Loucy (cell line): ENCODE data around the gene ZNF689.

Experiments
- H2AFZ ChIP-seq: fragments of 200-600 bp; sonication (generic); 2 replicates; pipeline ENCODE4 v1.6.0; 2016; ENCODE audit warnings: antibody characterized with exemption, mild to moderate bottlenecking, low read length, moderate library complexity
- H3F3A ChIP-seq: fragments of 200-600 bp; 2 replicates; pipeline ENCODE4 v1.6.0; 2016; ENCODE audit warnings: antibody characterized with exemption, low read depth, mild to moderate bottlenecking
- H3K27me3 ChIP-seq: fragments of 200-600 bp; sonication (generic); 2 replicates; pipeline ENCODE4 v1.6.1; 2014; ENCODE audit warnings: low read length, mild to moderate bottlenecking; ENCODE audit not compliant: insufficient read depth, poor library complexity, severe bottlenecking
- H3K36me3 ChIP-seq: fragments of 200-600 bp; sonication (generic); 2 replicates; pipeline ENCODE4 v1.6.1; 2016; ENCODE audit warnings: low read length; ENCODE audit not compliant: insufficient read depth
- H3K4me1 ChIP-seq: fragments of 200-600 bp; sonication (generic); 2 replicates; pipeline ENCODE4 v1.5.1; 2014; ENCODE audit warnings: low read length, mild to moderate bottlenecking; ENCODE audit not compliant: insufficient read depth, poor library complexity, severe bottlenecking
- H3K4me2 ChIP-seq: fragments of 200-600 bp; sonication (generic); 2 replicates; pipeline ENCODE4 v1.6.0; 2014; ENCODE audit warnings: antibody characterized with exemption, low read length, low read depth, mild to moderate bottlenecking; ENCODE audit not compliant: poor library complexity, severe bottlenecking
- H3K4me3 ChIP-seq: fragments of 200-600 bp; sonication (generic); 2 replicates; pipeline ENCODE4 v1.5.1; 2014; ENCODE audit warnings: low read length, mild to moderate bottlenecking, mixed read lengths; ENCODE audit not compliant: poor library complexity, severe bottlenecking
- H3K79me2 ChIP-seq: fragments of 200-600 bp; sonication (generic); 2 replicates; pipeline ENCODE4 v1.6.1; 2014; ENCODE audit warnings: low read length; ENCODE audit not compliant: insufficient read depth
- H3K9ac ChIP-seq: fragments of 200-600 bp; sonication (generic); 2 replicates; pipeline ENCODE4 v1.6.0; 2014; ENCODE audit warnings: mild to moderate bottlenecking, low read depth, low read length, moderate library complexity; ENCODE audit not compliant: poor library complexity, severe bottlenecking
- H3K9me2 ChIP-seq: fragments of 200-600 bp; sonication (generic); replicated peaks from 2 replicates; pipeline ENCODE4 v1.6.1; 2016; ENCODE audit warnings: low read depth, low read length, mixed read lengths
- H3K9me3 ChIP-seq: fragments of 200-600 bp; sonication (generic); 2 replicates; pipeline ENCODE4 v1.6.1; 2014; ENCODE audit warnings: mild to moderate bottlenecking, antibody characterized with exemption, low read length, low read depth; ENCODE audit not compliant: insufficient read depth
- H4K20me1 ChIP-seq: fragments of 200-600 bp; sonication (generic); 2 replicates; pipeline ENCODE4 v1.6.0; 2014; ENCODE audit warnings: antibody characterized with exemption, low read length, mild to moderate bottlenecking; ENCODE audit not compliant: insufficient read depth, poor library complexity, severe bottlenecking
- EZH2phosphoT487 ChIP-seq: fragments of 200-600 bp; IDR thresholded peaks from 2 replicates; pipeline ENCODE4 v1.6.1; 2018; ENCODE audit warnings: antibody characterized with exemption, mild to moderate bottlenecking, moderate library complexity, borderline replicate concordance
- TF ChIP-seq, protein P1 (sequence below): fragments of 200-600 bp; sonication (generic); conservative IDR thresholded peaks from 2 replicates; pipeline ENCODE4 v1.5.1; 2014; ENCODE audit warnings: mild to moderate bottlenecking, antibody characterized with exemption, low read length

ZNF689 gene

DNA sequence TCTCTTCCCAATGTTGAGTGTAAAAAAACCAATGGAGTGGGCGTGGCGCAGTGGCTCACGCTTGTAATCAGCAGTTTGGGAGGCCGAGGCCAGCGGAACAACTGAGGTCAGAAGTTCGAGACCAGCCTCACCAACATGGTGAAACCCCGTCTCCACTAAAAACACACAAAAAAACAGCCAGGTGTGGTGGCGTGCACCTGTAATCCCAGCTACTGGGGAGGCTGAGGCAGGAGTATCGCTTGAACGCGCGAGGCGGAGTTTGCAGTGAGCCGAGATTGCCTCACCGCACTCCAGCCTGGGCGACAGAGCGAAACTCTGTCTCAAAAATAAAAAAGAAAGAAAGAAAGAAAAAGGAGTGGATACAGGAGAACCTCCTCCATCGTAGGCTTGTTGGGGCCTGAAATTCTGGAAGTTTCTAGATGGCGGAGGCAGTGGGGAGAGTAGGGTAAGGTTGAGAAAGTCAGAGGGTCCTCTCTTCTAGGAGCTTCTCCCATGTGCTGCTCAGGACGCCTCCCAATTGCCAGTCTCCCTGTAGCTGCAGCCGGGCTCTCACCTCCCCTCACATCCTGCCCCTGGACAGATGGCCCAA is 51.3 kb downstream of the ZNF689 start:
- Histone ChIP-seq H3K4me3 (peak overlapping the region; percentile 87), H2AFZ (peak overlapping the region; percentile 55; the same call in 1 of the 2 replicates), H3K9me3 (no peaks in the 10 kb centered on the region), H3F3A (no peaks in the 10 kb centered on the region), H3K9me2 (no peaks in the 10 kb centered on the region), H3K9ac (peak overlapping the region; percentile 96), H3K79me2 (peaks cover 42% of the 10 kb centered on the region), H3K36me3 (no peaks in the 10 kb centered on the region), H4K20me1 (no peaks in the 10 kb centered on the region), H3K27me3 (no peaks in the 10 kb centered on the region), H3K4me1 (peaks cover 14% of the 10 kb centered on the region), H3K4me2 (peak overlapping the region; percentile 88)
- TF ChIP-seq EZH2phosphoT487, result no peak
- TF ChIP-seq, protein P1, sequence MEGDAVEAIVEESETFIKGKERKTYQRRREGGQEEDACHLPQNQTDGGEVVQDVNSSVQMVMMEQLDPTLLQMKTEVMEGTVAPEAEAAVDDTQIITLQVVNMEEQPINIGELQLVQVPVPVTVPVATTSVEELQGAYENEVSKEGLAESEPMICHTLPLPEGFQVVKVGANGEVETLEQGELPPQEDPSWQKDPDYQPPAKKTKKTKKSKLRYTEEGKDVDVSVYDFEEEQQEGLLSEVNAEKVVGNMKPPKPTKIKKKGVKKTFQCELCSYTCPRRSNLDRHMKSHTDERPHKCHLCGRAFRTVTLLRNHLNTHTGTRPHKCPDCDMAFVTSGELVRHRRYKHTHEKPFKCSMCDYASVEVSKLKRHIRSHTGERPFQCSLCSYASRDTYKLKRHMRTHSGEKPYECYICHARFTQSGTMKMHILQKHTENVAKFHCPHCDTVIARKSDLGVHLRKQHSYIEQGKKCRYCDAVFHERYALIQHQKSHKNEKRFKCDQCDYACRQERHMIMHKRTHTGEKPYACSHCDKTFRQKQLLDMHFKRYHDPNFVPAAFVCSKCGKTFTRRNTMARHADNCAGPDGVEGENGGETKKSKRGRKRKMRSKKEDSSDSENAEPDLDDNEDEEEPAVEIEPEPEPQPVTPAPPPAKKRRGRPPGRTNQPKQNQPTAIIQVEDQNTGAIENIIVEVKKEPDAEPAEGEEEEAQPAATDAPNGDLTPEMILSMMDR, result no peak

GRCh38 chr16:30557957-30558788 is 52.0 kb downstream of the ZNF689 start, which contains the start of gene ZNF764:
TSS of gene ZNF764 (minus strand) at chr16:30558374. CDS start at chr16:30558182, 192 bp downstream.
- H2AFZ ChIP-seq, result peak within 1 kb of the TSS; percentile 96
- H3K27me3 ChIP-seq, result no peaks in the 10 kb centered on the region
- TF ChIP-seq EZH2phosphoT487, result no peak
- TF ChIP-seq, protein P1, result 0 out of 2 replicates have a peak, but pooled peaks have one; percentile 14
- H3K9me3 ChIP-seq, result no peaks in the 10 kb centered on the region
- no peaks in the 10 kb centered on the region for H3K9me2 ChIP-seq
- no peaks in the 10 kb centered on the region for H3K36me3 ChIP-seq
- no peaks in the 10 kb centered on the region for H4K20me1 ChIP-seq
- peak within 1 kb of the TSS; percentile 96 for H3K9ac ChIP-seq
- H3K79me2 ChIP-seq, result peaks cover 48% of the 10 kb centered on the region
- H3K4me1 ChIP-seq, result peaks cover 20% of the 10 kb centered on the region
- peak within 1 kb of the TSS; percentile 87 for H3K4me3 ChIP-seq
- H3F3A ChIP-seq, result no peaks in the 10 kb centered on the region
- H3K4me2 ChIP-seq, result peak within 1 kb of the TSS; percentile 88

DNA sequence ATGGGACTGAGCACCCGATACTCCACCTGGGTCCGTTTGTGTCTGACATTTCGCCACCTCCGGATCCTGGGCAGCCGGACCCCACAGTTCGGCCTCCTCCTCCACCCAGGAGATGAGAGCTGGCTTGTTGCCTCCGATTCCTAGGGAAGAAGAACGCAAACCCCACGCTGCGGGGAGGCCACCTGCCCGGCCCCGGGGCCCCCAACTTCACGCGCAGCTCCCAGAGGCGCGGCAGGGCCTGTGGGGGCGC is 52.6 kb downstream of the ZNF689 start:
- no peaks in the 10 kb centered on the region for H3K27me3 ChIP-seq
- H3K9me3 ChIP-seq, result no peaks in the 10 kb centered on the region
- peaks cover 22% of the 10 kb centered on the region for H3K4me1 ChIP-seq
- H3K9me2 ChIP-seq, result no peaks in the 10 kb centered on the region
- H3K79me2 ChIP-seq, result peaks cover 53% of the 10 kb centered on the region
- peak overlapping the region; percentile 96 for H3K9ac ChIP-seq
- H2AFZ ChIP-seq, result peak overlapping the region; percentile 96
- H3K4me3 ChIP-seq, result peak overlapping the region; percentile 87
- TF ChIP-seq, protein P1, result no peak
- no peak for TF ChIP-seq EZH2phosphoT487
- H3K4me2 ChIP-seq, result peak overlapping the region; percentile 88
- H3K36me3 ChIP-seq, result no peaks in the 10 kb centered on the region
- no peaks in the 10 kb centered on the region for H3F3A ChIP-seq
- H4K20me1 ChIP-seq, result no peaks in the 10 kb centered on the region
